H1 (cell line): ENCODE measurements around the gene ICAM5. TPM values are rescaled to one million over a fixed set of nuclear protein-coding genes. Genes with fewer than 3 reads are reported as not detected.

Experiments
- BACH1 ChIP-seq: IDR thresholded peaks from 2 replicates; pipeline ENCODE4 v1.6.1; 2012; ENCODE audit warnings: low read length, improper control_type of control experiment
- CBX8 ChIP-seq: fragments of 300-800, 300-1000 bp; sonication (generic); IDR thresholded peaks from 2 replicates; pipeline ENCODE4 v1.7.1; 2016; ENCODE audit warnings: low read depth, low read length, borderline replicate concordance
- CHD7 ChIP-seq: fragments of 300-600 bp; sonication (generic); IDR thresholded peaks from 2 replicates; pipeline ENCODE4 v1.7.1; 2012; ENCODE audit warnings: low read length, moderate library complexity, mild to moderate bottlenecking, inconsistent platforms; ENCODE audit not compliant: insufficient replicate concordance
- NANOG ChIP-seq: IDR thresholded peaks from 2 replicates; pipeline ENCODE4 v1.6.1; 2011; ENCODE audit warnings: low read length, low read depth, mild to moderate bottlenecking, inconsistent platforms; ENCODE audit not compliant: insufficient read depth, poor library complexity, severe bottlenecking
- POU5F1 ChIP-seq: IDR thresholded peaks from 2 replicates; pipeline ENCODE4 v1.6.1; 2011; ENCODE audit warnings: low read depth, mild to moderate bottlenecking, low read length, moderate library complexity
- RAD21 ChIP-seq, 2 experiments: IDR thresholded peaks in 1 of 2; conservative IDR thresholded peaks in 1 of 2; 2 replicates each; pipeline ENCODE4 v1.6.1; 2011; ENCODE audit warnings: low read depth in 2 of 2, low read length in 2 of 2, improper control_type of control experiment in 1 of 2, inconsistent platforms in 1 of 2, mild to moderate bottlenecking in 1 of 2, moderate library complexity in 1 of 2
- RBBP5 ChIP-seq: IDR thresholded peaks from 2 replicates; pipeline ENCODE4 v1.7.1; 2012; ENCODE audit warnings: low read depth, mild to moderate bottlenecking, inconsistent platforms, low read length, moderate library complexity, borderline replicate concordance
- SIN3A ChIP-seq, 2 experiments: IDR thresholded peaks in 1 of 2; conservative IDR thresholded peaks in 1 of 2; 2 replicates each; pipeline ENCODE4 v1.6.1; 2011 to 2012; ENCODE audit warnings: low read length in 2 of 2, improper control_type of control experiment in 1 of 2, low read depth in 1 of 2, mild to moderate bottlenecking in 1 of 2
- SP1 ChIP-seq: IDR thresholded peaks from 2 replicates; pipeline ENCODE4 v1.6.1; 2011; ENCODE audit warnings: low read depth, low read length
- TCF12 ChIP-seq: IDR thresholded peaks from 2 replicates; pipeline ENCODE4 v1.6.1; 2011; ENCODE audit warnings: low read depth, mild to moderate bottlenecking, low read length
- polyA plus RNA-seq, 7 experiments: library from polyadenylated mRNA; depleted of rRNA in 3 of 7; stranded (reverse) in 5 of 7; unstranded in 2 of 7; fragments of >200 nt in 5 of 7; fragments of 200-250 nt in 2 of 7; gene quantifications; 1 replicate in 5 of 7; 2 replicates in 1 of 7; 4 replicates in 1 of 7; pipeline versions ENCODE4 v1.2.1 to v1.2.3, GENCODE V29; 2011 to 2013; ENCODE audit warnings: missing spikeins in 2 of 7, mixed read lengths in 2 of 7
- total RNA-seq: library from RNA; stranded (reverse); fragmentation: NEBNext Ultra II Directional; extraction: Animal tissue kit (Norgen Biotek cat#: 25700); gene quantifications from 2 replicates; pipeline ENCODE4 v1.2.1, GENCODE V29; 2021

Gene ICAM5
- total and polyA plus RNA-seq, 2 of the 8 experiments (the other 6 are each of a cell fraction or from before 2014, with no cell fraction given): 3.9 to 4.8 TPM

GRCh38 chr19:10259162-10259905 is 30.4 kb upstream of the ICAM5 start (continued):
- TF ChIP-seq CHD7 (no peak), RAD21 (IDR thresholded peaks at IDR 0.05 in 1 of 2, conservative IDR thresholded peaks at IDR 0.05 in 1 of 2; ENCODE audit: low read depth in 2 of 2, low read length in 2 of 2) (peak; percentile 76 to 80), SP1 (no peak), POU5F1 (no peak), TCF12 (no peak), CBX8 (no peak), BACH1 (no peak), RBBP5 (no peak), NANOG (no peak), SIN3A (conservative IDR thresholded peaks at IDR 0.05 in 1 of 2, IDR thresholded peaks at IDR 0.05 in 1 of 2; ENCODE audit: low read depth in 1 of 2, low read length in 2 of 2) (0 out of 4 replicates have a peak, but pooled peaks of 1 of the 2 experiments have one; percentile 9)
